HuH-7 (cell line): Measurements from ENCODE around the gene BLOC1S4.
"Not testable (repeated sequence)": the region's sequence is repeated elsewhere in the genome, so short reads cannot be mapped to it uniquely, and the experiment has no call there.

ENCODE experiments used
- DNase-seq: peaks from one replicate; pipeline ENCODE4 v3.0.0; 2011; ENCODE audit warnings: low spot score

The BLOC1S4 gene, protein sequence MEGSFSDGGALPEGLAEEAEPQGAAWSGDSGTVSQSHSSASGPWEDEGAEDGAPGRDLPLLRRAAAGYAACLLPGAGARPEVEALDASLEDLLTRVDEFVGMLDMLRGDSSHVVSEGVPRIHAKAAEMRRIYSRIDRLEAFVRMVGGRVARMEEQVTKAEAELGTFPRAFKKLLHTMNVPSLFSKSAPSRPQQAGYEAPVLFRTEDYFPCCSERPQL

DNA sequence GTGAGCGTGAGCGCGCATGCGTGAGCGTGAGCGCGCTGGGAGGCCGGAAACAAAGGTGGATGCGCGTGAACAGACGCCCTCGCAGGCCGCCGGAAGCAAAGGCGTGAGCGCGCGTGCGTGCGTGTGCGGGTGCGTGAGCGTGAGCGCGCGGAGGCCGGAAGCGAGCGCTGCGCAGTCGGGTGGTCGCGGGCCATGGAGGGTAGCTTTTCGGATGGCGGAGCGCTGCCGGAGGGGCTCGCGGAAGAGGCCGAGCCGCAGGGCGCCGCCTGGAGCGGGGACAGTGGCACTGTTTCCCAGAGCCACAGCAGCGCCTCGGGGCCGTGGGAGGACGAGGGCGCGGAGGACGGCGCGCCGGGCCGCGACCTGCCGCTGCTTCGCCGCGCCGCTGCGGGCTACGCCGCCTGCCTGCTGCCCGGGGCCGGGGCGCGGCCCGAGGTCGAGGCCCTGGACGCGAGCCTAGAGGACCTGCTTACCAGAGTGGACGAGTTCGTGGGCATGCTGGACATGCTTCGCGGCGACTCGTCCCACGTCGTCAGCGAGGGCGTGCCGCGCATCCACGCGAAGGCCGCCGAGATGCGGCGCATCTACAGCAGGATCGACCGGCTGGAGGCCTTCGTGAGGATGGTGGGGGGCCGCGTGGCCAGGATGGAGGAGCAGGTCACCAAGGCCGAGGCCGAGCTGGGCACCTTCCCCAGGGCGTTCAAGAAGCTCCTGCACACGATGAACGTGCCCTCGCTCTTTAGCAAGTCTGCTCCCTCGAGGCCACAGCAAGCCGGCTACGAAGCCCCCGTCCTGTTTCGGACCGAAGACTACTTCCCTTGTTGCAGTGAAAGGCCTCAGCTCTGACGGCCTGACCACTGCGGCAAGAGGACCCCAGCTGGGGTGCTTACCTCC, at the start of gene BLOC1S4:
BLOC1S4 (plus strand) TSS at position 157 of the 894 bp plus-strand sequence; CDS start at position 193, 36 bp downstream.
- DNase-seq, result peak; percentile 96

DNA sequence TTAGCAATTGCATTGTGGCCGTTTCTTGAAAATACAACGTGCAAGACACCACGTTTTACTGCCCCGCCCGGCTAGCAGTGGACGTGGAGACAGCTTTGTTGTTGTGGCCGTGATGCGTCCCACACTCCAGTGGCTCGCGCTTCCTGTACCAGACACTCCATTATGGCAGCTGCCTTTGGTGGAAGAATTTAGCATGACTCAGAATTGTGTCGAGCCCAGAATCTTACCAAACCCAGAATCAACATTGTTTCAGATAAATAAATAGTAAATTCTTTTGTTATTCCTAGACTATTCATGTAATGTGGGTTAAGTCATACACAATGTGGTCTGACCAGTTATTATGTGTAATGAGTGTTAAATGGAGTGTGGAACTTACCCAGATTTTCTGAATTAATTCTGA, 47.6 kb upstream of the BLOC1S4 start:
- DNase-seq, result no peak

DNA sequence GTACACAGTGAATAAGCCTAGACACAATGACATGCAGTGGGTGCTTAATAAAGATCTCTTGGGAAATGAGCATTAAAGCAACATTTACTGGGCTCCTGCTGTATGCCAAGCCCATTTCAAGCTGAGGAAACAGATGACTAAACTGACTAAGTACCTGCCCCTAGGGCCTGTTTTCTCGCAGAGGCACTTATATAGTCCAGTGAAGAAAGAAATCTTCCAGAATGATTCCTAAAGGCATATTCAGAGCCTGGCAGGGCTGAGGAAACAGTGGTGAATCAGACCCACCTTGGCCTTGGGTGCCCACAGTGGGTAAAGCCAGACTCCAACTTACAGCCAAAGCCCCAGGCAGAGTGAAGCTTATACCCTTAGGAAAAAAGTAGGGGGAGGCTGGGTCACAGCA, 44.3 kb upstream of the BLOC1S4 start:
- DNase-seq, result no peak

DNA sequence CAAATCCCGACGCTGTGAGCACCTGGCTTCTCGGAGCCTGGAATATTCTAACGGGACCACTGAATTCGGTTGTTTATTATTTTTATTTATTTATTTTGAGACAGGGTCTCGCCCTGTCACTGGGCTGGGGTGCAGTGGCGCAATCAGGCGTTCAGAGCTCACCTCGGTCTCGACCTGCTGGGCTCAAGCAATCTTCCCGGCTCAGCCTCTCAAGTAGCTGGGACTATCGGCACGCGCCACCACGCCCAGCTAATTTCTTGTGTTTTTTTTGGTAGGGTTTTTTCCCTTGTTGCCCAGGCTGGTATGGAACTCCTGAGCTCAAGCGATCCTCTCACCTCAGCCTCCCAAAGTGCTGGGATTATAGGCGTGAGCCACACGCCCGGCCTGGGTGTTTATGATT, 43.8 kb upstream of the BLOC1S4 start:
- DNase-seq, result no peak

DNA sequence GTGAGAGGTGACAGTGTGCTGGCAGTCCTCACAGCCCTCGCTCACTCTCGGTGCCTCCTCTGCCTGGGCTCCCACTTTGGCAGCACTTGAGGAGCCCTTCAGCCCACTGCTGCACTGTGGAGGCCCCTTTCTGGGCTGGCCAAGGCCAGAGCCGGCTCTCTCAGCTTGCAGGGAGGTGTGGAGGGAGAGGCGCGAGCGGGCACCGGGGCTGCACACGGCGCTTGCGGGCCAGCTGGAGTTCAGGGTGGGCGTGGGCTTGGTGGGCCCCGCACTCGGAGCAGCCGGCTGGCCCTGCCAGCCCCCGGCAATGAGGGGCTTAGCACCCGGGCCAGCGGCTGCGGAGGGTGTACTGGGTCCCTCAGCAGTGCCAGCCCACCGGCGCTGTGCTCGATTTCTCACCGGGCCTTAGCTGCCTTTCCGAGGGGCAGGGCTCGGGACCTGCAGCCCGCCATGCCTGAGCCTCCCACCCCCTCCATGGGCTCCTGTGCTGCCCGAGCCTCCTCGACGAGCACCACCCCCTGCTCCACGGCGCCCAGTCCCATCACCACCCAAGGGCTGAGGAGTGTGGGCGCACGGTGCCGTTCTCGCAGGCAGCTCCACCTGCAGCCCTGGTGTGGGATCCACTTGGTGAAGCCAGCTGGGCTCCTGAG, 43.3 kb upstream of the BLOC1S4 start:
- not testable (repeated sequence) for DNase-seq

DNA sequence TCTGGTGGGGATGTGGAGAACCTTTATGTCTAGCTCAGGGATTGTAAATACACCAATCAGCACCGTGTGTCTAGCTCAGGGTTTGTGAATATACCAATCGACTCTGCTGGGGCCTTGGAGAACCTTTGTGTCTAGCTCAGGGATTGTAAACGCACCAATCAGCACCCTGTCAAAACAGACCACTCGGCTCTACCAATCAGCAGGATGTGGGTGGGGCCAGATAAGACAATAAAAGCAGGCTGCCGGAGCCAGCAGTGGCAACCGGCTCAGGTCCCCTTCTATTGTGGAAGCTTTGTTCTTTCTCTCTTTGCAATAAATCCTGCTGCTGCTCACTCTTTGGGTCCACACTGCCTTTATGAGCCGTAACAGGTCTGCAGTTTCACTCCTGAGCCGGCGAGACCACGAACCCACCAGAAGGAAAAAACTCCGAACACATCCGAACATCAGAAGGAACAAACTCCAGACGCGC, 42.7 kb upstream of the BLOC1S4 start:
- DNase-seq, result not testable (repeated sequence)

DNA sequence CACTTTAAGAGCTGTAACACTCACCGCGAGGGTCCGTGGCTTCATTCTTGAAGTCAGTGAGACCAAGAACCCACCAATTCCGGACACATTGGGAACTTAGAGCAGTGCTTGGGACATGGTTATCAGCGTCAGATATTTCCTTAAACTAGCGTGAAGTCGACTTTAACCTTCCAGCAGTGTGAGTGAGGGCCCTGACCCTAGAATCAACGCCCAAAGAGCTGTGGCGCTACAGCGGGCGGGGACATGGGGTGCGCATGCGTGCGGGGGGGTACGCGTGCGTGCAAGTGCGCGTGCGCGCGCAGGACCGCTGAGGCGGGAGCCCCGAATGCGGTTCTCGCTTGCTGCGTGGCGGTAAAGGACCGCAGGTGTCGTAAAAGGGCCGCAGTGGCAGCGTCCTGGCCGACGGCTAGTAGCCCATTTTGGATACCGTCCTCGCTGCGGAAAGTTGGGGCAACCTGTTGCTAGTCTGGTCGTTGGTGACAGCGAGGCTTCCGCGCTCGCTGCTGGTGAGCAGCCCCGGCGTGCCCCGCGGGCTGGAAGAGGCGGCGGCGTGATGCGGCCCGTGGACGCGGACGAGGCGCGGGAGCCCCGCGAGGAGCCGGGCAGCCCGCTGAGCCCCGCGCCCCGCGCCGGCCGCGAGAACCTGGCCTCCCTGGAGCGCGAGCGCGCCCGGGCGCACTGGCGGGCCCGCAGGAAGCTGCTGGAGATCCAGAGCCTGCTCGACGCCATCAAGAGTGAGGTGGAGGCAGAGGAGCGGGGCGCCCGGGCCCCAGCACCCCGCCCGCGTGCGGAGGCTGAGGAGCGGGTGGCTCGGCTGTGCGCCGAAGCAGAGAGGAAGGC, 42.1 kb upstream of the BLOC1S4 start:
- DNase-seq, result peak; percentile 99

DNA sequence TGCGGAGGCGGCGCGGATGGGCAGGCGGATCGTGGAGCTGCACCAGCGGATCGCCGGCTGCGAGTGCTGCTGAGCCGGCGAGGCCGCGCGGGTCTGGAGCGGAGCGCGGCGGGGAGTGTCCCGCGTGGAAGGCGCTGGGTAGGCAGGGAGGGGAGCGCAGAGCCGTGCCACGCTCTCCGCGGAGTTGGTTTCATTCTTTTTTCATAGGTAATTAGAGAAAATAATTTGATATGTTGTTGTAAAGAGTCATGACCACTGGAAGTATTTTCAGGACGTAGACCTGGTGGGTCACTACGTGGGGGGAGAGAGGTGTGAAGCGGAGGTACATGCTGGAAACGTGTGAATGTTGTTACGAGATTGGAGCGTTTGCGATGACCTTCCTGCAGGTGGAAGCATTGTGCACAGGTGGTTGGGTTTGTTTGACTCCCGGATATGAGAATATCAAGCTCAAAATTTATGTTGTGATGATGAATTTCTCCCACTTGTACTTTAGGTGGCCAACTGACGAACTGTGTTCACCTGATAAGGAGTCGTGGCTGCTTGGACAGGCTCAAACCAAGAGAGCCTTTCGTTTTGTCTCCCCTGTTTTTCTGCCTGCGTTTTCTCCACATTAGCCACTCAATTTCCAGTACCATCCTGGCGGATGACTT, 41.3 kb upstream of the BLOC1S4 start:
- DNase-seq, result peak; percentile 73

DNA sequence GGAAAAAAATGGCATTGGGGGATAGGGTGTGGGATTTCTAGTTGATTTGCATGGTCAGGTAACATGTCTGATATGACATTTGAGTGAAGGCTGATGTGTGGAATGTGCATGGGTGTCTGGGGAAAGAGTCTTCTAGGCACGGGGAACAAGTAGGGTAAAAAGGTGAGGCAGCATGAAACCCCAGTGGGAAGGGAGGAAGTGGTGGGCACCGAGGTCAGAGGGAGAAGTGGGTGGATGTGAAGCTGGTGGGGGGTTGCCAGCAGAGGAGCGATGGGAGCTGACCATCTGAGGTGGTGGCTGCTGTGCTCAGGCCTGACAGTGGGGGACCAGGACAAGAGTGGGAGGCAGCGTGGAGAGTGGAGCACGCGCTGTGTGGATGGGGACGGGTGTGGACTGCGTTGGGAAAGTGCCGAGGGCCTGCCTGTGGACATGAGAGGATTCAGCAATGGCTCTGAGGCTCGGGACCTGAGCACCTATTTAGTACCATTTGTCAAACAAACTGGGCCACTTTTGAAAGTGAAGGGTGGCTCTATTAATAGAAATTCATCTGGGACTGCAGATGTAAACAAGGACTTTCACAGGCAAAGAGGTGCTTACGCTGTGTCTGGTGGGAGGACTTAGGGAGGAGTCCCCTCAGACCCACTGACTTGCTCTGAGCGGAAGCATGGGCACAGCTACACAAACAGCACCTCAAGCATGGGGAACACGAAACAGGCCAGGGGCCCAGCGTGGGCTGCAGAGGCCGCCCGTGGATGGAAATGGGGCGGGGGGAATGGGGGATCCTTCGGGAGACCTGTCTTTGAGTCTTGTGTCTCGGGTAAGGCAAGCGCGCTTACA, 39.0 kb upstream of the BLOC1S4 start:
- no peak for DNase-seq

DNA sequence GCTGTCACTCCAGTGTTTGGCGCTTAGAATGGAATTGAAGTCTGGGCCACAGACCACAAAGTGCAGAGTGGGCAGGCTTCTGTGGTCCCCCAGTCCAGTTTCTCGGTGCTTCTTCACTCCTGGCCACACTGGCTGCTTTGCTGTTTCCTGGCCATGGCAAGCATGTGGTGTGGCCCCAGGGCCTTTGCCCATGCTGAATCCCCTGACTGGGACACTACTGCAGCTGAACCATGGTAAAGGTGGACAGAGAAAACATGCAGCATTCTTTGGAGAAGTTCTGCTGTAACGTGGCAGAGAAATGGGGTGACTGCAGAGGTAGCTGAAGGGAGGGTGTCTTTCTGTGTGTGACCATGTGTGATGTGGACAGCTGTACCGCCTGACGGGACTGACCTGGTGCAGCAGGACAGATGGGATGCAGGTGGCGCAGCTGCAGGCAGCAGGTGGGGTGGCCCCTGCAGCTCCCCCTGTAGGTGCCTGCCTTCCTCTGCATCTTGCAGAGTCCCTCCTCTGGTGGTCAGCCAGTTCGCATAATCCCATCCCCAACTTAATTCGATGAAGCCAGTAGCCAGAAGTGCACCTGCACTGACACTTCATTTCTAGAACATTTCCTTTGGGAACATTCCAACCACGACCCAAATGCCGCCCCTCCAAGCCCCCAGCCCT, 35.5 kb upstream of the BLOC1S4 start:
- DNase-seq, result no peak

DNA sequence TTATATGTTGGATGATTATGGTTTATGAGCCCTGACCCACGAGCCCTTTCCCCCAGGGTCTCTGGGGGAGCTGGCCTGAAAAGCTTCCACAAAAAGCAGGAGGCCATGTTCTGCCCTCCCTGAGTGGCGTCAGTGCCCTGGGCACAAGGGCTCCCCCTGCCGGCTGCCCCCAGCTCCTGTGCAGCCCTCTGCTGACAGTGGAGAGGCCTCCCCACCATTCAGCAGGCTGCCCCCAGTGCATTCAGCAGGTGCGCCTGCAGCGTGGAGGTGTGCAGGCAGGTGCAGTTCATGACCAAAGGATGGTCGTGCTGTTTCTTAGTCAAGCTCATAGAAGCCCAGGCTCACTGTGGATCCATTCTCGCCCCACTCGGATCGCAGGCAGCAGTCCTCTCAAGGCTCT, 34.8 kb upstream of the BLOC1S4 start:
- DNase-seq, result no peak

DNA sequence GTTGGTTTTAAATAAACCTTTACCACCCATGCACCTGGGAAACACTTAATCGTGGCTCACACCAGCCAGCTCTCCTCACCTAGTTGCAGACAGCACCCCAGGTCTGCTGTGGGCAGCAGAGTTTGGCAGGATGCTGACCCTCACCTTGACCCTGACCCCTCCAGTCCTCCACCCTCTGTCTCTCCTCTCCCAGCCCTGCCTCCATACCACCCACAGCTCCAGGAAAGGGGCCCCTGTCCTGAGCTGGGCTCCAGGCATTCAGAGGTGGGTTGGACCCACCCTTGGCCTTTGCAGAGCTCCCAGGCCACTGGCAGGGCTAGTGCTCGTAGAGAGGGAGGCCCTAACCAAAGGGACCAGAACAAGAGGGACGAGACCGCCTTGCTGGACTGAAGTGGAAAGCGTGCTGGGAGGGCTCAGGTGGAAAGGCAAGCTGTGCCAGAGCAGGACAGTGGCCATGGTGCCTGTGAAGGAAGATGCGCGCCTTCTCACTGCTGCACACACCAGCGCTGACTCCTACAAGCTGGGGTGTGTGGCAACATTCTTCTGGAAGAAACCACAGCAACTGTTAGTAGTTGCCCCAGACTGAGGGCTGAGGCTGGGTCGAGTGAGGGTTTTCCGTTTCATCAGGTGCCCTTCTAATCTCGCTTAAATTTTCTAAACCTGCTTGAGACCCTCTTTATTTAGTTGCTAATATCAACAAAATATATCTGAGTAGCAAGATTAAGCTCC, 32.9 kb upstream of the BLOC1S4 start:
- no peak for DNase-seq

DNA sequence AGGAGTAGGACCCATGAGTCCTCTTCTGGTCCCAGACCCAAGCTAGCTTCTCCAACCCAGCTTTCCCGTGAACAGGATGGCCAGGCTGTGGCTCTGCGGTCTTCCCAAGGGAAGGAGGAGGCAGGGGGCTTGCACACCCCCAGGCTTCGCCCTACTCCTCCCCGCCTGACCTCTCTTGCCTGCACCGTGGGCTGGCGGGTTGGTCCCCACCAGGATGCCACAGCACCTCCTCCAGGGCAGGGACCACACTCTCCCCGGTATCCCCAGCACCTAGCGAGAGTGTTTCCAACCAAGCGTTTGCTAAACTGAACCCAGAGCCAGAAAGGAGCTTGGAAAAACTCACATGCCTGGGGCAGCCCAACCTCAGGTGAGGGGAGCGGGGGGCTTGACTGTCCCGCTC, 31.3 kb upstream of the BLOC1S4 start:
- DNase-seq, result no peak

DNA sequence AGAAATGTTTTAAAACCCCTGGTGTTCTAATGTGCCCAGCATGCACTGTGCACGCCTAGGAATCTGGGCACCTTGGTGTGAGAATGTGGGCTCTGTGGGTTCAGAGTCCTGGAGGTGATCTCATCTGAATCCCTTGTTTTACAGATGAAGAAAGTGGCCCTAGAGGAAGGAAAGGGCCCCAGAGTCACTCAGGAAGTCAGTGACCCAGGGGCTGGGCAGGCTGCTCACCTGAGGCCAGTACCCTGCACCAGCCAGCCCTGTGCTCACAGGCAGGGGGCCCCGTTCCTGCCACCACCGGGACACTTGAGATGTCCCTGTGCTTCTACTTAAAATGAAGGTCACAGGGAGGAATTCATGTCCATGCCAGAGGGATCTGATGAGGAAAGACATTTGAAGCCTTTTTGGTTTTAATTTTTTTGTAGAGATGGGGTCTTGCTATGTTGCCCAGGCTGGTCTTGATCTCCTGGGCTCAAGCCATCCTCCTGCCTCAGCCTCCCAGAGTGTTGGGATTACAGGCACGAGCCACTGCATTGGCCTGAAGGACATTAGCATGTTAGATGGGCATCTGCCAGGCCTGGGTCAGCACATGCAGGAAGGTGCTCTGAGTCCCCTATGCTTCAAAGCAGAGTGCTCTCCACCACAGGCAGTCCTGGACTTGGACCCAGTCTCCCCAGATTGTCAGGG, 29.7 kb upstream of the BLOC1S4 start:
- DNase-seq, result no peak

DNA sequence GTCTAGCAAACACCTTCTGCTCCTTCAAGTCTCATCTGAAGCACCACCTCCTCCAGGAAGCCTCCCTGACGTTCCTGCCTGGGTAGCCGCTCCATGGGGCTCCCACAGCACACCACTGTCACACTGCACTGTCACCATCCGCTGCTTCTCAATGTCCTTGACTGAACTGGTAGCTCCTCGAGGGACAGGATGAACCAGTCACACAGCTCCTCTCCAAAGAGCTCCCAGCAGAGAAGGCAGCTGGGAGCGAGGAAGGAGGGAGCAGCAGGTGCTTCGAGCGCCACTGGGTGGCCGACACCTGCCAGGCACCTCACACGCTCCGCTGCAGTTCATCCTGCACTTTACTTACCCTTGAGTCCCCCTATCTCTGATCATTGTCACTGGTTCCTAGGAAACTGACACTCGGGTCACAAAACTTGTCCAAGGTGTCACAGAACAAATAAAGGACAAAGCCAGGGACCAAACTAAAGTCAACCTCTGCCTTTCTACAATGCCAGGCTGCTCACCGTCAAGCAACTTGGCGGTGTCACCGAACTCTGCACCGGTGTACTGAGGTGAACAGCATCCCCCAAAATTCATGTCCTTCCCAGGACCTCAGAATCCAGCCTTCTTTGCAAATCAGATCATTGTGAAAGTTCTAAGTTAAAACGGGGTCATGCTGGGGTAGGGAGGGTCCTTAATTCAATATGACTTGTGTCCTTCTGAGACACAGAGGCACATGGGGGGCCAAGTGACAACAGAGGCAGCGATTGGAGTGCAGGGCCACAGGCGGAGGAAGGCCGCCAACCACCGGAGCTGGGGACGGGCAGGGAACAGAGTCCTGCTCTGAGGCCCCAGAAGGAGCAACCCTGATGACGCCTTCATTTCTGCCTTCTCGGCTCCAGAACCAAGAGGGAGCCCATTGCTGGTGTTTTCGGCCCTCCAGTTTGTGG, 27.8 kb upstream of the BLOC1S4 start:
- no peak for DNase-seq

DNA sequence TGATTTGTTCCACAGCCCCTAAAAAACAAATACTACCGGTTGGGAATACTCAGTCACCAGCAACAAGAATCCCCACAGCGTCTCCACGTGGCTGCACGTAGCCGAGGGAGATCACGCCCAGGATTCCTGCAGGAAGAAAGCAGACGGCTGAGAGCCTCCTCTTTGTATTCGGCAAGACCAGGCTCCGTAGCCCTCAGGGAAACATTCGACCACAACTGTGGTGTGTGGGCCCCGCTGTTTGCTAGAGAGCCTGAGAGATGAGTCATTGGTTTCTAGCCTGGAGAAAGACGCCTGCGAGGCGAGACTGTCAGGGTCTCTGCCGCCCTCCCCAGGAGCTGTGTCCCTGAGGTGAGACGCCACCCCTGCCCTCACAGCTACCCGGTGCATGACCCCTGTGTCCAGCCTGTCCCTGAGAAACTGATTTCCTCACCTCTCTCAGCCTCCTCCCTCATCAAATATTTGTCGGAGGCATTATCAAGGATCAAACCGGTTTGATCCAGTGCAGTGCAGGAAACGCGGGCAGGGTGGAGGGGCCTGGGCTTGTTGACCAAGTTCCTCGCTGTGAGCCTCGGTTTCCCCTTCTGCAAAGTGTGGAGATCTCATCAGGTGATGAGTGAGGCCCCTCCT, 27.0 kb upstream of the BLOC1S4 start:
- peak; percentile 66 for DNase-seq

DNA sequence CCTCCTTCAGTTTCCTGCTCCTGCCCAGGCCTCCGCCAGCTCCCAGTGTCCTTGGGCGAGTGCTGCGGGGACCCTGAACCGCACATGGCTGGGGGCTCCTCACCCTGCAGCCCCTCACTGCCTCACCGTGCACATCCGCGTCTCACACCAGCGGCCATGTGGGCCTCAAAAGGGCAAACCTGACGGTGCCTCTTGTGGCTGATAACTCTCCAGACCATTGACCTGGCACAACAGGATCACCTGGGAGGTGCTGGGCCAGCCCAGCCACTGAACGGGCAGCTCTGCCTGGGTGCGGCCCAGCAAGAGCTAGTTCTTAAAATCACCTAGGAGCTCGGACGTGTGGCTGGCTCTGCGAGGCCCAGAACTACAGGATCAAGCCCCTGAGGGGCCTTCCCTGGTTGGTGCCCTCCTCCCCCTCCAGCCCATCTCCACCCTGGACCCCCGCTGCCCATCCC, 26.4 kb upstream of the BLOC1S4 start:
- no peak for DNase-seq
